ENCODE results near the gene PTBP2.

GRCh38 chr1:96756789-96757188 is 35.2 kb downstream of the PTBP2 start:
- no peak for TF ChIP-seq POLR2AphosphoS5 (IDR thresholded peaks at IDR 0.05; ENCODE audit: insufficient read depth in 1 of 2, low read depth in 1 of 2)
- TF ChIP-seq CTCF (IDR thresholded peaks at IDR 0.05), result no peak
- no peak for TF ChIP-seq POLR2A (IDR thresholded peaks at IDR 0.05)
